CD4-positive, alpha-beta T cell treated with Interleukin-12 subunit alpha and Interleukin-12 subunit beta, for 1 hour (primary cell): Measurements from ENCODE around the gene CAV3.
"Not testable (repeated sequence)": the region's sequence is repeated elsewhere in the genome, so short reads cannot be mapped to it uniquely, and the experiment has no call there.

Experiments used
- DNase-seq: peaks from one replicate; pipeline ENCODE4 v3.0.0-alpha.2; 2020

The CAV3 gene

GRCh38 chr3:8733332-8734094, at the start of gene CAV3:
TSS of gene CAV3 (plus strand) at chr3:8733802. CDS start at chr3:8733877, 75 bp downstream.
- no peak for DNase-seq

DNA sequence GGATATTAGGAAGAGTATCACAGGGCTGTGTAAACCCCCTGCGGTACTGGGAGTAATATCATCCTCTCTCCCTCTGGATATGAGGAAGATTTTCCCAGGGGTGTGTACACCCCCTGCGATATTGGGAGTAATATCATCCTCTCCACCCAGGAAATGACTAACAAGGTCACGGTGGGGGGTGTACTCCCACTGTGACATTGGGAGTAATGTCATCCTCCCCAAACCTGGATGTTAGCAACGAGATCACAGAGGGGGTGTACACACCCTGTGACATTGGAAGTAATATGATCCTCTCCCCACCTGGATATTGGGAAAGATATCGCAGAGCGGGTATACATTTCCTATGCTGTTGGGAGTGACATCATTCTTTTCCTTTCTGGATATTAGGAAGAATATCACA, 48.6 kb upstream of the CAV3 start:
- DNase-seq: not testable (repeated sequence)

DNA sequence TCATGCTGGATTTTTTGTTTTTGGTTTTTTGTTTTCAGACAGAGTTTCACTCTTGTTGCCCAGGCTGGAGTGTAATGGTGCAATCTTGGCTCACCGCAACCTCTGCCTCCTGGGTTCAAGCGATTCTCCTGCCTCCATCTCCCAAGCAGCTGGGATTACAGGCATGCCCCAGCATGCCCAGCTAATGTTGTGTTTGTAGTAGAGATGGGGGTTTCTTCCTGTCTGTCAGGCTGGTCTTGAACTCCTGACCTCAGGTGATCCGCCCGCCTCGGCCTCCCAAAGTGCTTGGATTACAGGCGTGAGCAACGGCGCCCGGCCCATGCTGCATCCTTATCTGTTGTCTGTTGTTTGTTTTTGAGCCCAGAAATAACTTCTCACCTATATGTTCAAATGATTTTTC, 42.3 kb upstream of the CAV3 start:
- DNase-seq: not testable (repeated sequence)

GRCh38 chr3:8702560-8702959, 31.0 kb upstream of the CAV3 start:
- no peak for DNase-seq

- no peak for DNase-seq
These were observed 28.0 kb upstream of the CAV3 start for GRCh38 chr3:8705575-8705974.

- DNase-seq: no peak
These were observed 24.3 kb upstream of the CAV3 start for GRCh38 chr3:8709287-8709686.

GRCh38 chr3:8709801-8710507, 23.6 kb upstream of the CAV3 start:
- no peak for DNase-seq

DNA sequence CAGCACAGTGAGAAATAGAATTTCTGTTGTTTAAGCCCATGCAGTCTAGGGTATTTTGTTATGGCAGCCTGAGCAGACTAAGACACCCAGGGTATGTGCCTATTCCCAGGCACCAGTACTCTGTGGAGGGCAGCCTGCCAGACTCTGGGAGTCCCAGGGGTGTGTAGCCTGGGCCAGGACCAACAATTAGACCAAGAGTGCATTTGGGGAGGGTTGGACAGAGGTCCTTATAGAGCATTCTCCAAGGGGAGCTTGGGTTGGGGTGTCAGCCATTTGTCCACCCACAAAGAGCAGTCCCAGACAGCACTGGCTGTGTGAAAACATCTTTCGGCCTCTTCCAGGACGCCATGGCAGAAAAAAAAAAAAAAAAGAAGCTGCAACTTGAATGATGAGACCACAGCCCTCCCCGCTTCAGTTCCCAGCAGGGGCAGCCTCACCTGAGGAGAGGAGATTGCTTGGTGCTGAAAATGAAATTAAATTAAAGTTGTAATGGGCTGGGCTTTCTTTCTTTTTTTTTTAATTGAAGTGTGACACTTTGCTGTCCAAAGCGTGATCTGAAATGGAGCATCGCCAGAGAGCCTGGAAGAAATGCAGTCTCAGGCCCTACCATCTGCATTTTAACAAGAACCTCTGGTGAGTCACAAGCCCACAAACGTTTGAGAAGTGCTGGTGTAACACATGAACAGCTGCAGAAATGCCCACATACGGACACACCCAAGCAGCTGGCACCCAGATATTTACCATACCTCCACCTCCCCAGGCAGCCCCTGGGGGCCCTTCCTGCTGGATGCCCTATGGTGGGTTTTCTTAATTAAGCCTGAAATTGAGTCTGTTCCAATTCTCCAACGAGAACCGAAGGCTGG, 21.3 kb upstream of the CAV3 start:
- no peak for DNase-seq

DNA sequence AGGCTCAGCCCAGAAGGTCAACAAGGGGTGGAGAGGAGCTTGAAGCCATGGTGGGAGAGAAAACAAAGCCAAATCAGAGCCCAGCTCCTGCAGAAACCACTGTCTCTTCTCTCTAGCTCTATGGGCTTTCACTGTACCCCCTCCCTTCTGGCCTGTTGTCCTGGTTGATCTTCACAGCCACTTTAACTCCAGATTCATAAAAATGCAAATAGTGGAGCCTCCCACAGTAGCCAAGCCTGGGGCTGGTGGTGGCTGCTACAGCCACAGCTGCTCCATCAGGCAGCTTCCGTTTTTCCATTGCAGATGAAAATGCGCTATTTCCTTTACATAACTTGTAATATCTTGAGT, 20.7 kb upstream of the CAV3 start:
- no peak for DNase-seq

DNA sequence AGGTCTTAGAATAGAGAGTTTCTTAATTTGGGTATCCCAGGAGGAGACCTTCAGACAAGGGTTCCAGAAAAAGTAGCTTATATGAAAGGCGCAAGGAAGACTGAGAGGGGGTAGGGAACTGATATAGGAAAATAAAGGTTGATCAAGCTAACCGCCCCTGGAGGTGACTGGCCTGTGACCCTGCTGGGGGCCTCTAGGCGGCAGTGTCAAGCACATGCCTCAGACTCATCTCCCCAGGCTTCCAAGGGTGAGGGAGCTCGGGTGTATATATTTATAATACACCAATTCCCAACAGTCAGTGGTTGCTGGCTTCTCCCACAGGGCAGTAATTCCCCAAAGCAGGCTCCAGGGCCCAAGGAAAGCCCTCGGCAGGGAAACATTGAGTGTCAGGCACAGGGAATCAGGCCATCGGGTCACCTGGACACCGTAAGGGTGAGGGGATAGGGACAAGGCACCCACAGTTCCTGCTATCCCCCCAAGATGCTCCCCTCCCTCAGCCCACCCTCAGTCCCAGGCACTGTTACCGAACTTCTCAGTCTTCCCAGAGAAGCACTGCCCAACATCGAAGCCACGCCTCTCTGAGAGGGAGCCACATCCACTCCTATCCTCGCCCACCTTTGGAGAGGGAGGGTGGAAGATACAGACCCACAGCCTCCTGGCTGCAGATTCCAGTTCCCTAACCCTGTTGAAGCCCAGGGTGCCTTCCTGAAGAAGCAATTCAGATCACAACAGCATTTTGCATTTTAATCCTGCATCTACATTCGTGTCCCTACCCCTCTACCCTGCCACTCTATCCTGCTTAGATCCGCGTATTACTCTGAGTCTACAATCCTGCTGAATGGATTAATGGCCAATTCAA, 19.5 kb upstream of the CAV3 start:
- no peak for DNase-seq

- DNase-seq: not testable (repeated sequence)
These were observed 17.8 kb upstream of the CAV3 start for GRCh38 chr3:8715757-8716156.

DNA sequence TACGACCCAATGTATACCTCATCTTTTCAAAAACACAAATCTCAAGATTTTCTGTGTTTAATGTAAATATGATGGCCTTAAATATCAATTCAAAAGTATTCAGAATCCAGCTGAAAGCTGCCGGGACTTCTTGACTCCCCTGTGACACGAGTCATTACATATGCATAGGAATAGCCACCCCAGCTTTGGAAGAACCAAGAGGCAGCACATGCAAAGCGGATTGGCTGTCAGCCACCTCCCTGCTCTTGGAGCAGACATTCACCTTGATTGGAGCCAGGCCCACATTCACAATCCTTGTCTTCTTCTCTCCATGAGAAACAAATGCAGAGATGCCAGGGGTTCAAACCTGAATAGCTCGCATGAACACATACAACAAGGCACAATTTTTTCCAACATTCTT, 10.8 kb upstream of the CAV3 start:
- no peak for DNase-seq

DNA sequence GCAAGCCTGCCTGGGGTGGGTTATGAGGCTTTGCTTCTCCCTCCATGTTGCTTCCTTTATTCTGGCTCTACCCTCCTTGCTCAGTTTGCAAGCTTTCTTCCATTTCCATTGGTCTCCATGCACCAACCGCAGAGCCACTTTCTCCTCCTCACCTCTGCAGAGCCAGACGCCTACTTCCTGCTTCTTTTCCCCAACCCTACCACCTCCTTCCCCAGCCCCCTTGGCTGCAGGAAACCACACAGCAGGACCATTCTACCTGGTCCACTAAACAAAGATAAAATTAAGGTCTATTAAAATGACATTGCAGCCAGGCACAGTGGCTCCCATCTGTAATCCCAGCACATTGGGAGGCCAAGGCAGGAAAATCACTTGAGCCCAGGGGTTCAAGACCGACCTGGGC, 10.0 kb upstream of the CAV3 start:
- DNase-seq: no peak

GRCh38 chr3:8724108-8724752, 9.4 kb upstream of the CAV3 start:
- no peak for DNase-seq

- DNase-seq: no peak
These were observed 5.7 kb upstream of the CAV3 start for GRCh38 chr3:8727605-8728512.

- DNase-seq: no peak
These were observed 4.1 kb upstream of the CAV3 start for GRCh38 chr3:8729479-8729878.

DNA sequence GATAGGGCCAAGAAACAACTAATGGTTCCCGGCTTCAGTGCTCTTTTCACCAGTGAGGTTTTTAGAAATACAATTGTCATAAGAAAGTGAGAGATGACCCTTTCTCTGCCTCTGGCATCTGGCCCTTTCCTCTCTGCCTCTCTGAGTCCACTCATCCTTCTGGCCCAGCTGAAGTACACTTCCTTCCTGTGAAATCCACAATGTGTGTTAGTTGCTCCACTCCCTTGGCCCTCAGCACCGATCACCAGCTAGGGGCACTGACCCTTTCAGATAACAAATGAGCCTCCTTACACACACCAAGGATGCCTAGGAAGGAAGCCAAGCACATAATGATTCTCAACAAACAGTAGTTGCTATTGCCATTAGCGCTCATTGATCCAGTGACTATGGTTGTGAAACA, 2.9 kb upstream of the CAV3 start:
- DNase-seq: no peak

- DNase-seq: no peak
These were observed 1.2 kb upstream of the CAV3 start for GRCh38 chr3:8732413-8732812.

DNA sequence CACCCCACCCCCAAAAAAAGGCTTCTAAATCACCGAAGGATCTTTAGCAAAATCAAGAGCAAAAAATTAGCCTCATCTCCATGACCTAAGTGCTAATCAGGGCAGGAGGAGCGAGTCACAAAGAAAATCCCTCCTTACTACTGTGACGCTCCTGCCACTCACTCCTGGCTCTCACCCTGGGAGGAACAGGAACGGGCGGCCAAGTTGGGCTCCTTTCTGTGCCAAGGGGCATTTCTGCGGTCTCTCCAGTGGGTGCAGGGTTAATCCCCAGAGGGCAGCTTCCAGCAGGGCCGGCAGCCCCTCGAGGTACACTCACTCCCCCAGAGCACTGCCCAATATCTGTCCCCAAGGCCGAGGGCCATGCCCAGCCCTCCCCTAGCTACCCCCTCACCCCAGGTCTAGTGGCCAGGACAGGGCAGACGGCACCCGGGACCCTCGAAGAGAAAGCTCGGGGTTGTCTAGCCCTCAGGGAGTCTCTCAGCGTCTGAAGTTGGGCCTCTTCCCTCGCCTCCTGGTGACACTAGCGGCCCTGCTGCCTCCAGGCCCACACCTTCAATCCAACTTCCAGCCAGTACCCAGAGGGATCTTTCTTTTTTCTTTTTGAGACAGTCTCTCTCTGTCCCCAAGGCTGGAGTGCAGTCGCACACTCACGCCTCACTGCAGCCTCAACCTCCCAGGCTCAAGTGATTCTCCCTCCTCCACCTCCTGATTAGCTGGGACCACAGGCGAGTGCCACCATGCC, 706 bp downstream of the CAV3 start:
- DNase-seq: no peak

DNA sequence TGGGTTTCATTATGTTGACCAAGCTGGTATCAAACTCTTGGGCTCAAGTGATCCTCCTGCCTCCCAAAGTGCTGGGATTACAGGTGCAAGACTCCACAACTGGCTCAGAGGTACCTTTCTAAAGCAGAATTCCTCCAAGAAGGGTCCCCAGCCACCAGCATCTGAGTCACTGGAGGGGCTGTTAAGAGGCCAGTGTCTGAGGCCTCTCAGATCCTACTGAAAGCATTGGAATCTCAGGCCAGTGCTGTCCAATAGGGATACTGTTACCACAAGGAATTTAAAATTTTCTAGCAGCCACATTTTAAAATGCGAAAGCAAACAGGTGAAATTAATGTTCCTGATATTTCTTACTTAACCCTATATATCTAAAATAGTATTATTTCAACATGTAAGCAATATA, 1.3 kb downstream of the CAV3 start:
- DNase-seq: no peak
